HG03457 (cell line): Measurements from ENCODE around the gene UBE2D3.
"Not testable (repeated sequence)": the region's sequence is repeated elsewhere in the genome, so short reads cannot be mapped to it uniquely, and the experiment has no call there.

Experiments
- ATAC-seq: cut with Tn5 transposase; IDR thresholded peaks from one replicate; pipeline ENCODE4 v1.9.1; 2021; ENCODE audit warnings: moderate number of reproducible peaks; ENCODE audit not compliant: unreplicated experiment

Gene UBE2D3

DNA sequence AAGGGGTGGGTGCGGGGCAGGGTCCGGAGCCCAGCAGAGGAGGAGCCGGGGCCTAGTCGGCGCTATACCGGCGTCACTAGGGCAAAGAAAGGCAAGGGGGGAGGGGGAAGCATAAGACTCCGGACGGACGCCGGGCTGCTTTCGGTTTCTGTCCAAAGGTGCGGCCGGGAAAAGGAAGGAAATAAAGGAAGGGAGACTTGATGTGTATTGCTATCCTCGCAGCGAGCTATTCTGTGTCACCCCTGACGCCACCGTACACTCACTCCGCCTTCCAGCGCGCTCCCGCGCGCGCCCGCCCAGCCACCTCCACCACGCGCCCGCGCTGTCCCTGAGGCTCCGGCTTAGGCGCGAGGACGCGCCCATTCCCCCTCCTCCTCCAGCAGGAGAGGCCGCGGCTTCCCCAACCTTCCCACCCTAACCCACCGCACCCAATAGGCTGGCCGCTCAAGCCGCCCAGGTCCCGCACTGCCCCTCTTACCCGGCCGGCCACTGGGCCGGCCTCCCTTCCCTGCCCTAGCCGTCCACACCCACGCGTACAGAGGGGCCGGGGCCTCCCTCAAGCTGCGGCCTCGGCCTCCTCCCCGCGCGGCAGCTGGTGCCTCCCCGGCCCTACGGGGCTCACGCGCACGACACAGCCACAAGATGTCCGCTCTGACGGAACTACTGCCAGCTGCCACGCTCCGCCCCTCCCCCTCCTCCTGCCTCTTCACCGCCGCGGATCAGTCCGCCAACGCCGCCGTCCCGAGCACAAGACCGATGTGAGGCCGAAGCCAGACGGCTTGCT lies at the start of gene UBE2D3:
Gene UBE2D3, minus strand, starts transcription at position 662 of the 784 bp plus-strand sequence. CDS start 1,043 bp downstream, outside the sequence.
- ATAC-seq = peak; percentile 15

DNA sequence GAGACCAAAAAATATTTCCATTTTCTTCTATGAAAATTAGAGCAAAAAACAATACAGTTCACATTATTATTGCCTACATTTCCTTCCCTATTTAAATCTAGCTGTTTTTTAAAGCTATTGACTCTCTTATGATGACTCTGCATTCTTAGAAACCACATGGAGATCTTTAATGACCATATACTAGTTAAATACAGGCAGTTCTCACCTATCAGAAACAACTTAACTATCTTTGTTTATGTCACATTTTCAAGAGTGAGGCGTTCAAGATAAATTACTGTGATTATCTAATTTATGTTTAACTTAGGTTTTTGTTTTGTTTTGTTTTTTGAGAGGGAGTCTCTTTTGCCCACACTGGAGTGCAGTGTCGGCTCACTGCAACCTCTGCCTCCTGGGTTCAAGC lies 44.4 kb upstream of the UBE2D3 start:
- ATAC-seq = no peak

DNA sequence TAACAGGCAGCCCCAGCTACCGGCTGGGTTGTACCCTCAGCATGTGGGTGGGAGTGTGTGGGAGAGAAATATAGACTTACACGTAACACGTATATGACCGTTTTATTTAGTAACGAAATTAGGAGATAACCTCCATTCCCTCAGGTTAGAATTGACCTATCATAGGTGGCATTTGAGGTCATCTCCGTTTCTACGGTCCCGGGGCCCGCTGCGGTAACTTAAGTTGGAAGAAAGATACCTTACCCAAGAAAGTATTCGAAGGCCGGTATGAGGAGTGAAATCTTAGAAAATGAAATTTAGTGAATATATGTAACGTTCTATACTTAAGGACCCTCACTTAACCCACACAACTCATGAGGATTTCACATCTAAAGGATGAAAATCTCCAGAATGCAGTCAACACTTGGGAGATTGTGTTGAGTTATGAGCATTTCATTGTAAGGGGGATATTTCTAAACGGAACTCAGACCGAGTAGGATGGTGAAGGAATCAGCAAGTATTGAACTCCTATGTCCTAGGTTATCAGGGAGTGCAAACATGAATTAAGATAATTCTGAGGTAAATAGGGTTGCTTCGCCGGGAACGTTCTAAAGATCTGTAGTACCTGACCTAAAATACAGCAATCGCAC lies 42.3 kb upstream of the UBE2D3 start:
- peak; percentile 21 for ATAC-seq

DNA sequence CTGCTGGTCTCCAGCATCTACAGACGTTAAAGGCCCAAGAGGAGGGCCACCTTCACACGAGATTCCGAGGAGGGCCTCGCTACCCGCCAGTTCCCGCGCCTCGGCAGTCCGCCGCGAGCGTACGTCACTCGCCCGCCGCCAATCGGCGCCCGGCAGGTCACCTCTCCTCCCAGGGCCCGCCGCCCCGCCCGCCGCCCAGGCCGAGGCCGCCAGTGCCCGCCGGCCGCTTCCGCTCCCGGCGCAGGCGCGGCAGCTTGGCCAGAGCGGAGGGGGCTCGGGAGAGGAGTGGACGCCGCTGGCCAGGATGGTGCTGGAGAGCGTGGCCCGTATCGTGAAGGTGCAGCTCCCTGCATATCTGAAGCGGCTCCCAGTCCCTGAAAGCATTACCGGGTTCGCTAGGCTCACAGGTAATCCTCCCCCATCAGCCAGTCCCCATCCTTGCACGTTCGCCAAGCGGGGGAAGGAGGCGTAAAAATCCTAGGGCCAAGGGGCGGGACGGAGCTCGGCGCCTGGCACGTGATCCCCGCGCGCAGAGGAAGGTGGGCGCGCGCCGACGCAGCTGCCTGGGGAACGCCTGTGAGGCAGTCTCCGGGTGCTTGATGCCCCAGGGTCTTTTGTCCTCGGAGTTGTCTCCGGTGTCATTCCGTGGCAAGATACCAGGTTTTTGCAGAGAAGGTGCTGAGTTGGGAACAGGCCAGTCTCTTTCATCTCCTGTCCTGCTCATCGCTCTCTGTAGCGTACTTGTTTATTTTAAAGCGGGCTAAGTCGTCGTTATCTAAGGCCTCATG lies 41.6 kb upstream of the UBE2D3 start, which contains the start of gene CISD2:
Gene CISD2, plus strand, starts transcription at position 212 of the 788 bp plus-strand sequence. Its CDS starts 93 bp downstream, at position 305.
- ATAC-seq = peak; percentile 88

DNA sequence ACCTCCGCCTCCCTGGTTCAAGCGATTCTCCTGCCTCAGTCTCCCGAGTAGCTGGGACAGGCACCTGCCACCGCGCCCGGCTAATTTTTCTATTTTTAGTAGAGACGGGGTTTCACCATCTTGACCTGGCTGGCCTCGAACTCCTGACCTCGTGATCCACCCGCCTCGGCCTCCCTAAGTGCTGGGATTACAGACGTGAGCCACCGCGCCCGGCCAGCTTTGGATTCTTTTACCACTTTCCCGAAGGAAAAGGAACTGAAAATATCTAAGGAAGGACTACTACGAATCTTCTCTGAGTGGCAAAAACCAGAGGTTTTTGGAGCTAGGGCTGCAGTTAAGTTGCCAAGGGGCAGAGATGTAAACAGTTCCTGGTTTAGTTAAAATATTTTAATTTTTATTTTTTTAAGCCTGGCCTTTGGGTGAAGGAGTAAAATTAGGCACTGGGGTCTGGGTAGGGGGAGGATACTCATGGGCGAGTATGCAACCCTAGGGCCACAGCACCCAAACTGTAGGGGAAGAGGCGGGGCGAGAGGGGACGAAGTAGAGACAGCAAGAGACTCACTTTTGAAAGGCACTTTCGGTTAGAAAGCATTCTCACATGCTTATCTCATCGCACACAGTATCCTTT lies 40.9 kb upstream of the UBE2D3 start:
- no peak for ATAC-seq

DNA sequence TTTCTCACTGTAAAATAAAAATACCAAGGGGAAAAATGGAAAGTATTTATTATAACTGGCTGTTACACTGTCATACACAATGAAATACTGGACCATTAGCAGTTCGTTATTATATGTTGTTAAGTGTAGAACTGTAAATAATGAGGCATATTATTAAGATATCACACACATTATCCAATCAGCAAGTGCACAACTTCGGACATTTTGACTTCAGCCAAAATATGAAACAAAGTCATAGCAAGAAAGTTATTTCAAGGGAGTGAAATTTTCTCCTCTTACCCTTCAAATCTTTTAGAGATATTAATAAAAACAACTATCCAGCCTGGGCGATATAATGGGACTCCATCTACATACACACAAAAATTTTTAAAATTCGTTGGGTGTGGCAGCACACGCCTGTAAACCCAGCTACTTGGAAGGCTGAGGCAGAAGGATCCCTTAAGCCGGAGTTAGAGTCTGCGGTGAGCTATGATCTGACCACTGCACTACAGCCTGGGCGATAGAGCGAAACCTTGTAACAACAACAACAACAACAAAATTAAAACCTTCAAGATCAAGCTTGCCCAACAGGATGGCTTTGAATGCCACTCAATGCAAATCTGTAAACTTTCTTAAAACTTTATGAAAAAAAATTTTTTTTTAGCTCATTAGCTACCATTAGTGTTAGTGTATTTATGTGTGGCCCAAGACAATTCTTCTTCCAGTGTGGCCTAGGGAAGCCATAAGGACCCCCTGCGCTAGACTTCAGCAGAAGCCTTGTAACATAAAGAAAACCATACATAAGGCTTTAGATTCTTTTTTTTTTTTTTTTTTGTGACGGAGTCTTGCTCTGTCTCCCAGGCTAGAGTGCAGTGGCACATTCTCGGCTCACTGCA lies 40.2 kb upstream of the UBE2D3 start:
- ATAC-seq = no peak

DNA sequence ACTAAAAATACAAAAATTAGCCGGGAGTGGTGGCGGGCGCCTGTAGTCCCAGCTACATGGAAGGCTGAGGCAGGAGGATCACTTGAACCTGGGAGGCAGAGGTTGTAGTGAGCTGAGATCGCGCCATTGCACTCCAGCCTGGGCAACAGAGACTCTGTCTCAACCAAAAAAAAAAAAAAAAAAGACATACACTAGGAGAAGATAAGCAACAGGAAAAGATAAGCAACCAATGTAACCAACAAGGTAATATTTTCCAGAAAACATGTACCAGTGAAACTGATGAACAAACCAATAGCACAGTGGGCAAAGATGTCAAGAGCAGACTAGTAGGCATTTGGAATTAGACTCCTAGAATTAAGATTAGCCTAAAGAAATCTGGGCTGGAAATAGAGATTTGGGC lies 38.0 kb upstream of the UBE2D3 start:
- not testable (repeated sequence) for ATAC-seq

DNA sequence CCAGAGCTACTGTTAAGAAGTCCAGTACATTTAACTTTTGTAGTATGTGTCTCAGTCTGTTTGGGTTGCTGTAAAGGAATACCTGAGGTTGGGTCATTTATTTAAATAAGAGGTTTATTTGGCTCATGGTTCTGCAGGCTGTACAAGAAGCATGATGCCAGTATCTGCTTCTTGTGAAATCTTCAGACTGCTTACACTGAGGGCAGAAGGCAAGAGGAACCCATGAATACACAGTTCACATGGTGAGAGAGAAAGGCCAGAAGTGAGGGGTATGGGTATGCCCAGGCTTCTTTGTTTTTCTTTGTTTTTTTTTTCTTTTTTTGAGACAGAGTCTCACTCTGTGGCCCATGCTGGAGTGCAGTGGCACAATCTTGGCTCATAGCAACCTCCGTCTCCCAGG lies 35.4 kb upstream of the UBE2D3 start:
- no peak for ATAC-seq

DNA sequence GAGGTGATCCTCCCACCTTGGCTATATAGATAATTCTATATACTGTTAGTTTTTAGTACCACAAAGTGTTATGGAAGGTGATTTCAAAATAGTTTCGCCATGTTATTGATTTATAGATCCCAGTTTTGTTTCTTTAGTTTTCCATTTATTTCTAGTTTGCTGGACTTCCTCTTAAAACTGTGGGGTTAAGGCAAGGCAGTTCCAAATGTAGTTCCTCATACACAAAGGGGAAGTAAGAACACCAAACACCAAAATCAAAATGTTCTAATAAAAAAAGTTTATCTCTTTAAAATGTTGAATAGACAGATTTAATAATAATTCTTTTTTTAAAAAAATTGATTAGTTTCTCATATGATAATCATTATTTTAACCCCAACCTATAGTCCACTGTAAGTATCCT lies 34.7 kb upstream of the UBE2D3 start:
- no peak for ATAC-seq

DNA sequence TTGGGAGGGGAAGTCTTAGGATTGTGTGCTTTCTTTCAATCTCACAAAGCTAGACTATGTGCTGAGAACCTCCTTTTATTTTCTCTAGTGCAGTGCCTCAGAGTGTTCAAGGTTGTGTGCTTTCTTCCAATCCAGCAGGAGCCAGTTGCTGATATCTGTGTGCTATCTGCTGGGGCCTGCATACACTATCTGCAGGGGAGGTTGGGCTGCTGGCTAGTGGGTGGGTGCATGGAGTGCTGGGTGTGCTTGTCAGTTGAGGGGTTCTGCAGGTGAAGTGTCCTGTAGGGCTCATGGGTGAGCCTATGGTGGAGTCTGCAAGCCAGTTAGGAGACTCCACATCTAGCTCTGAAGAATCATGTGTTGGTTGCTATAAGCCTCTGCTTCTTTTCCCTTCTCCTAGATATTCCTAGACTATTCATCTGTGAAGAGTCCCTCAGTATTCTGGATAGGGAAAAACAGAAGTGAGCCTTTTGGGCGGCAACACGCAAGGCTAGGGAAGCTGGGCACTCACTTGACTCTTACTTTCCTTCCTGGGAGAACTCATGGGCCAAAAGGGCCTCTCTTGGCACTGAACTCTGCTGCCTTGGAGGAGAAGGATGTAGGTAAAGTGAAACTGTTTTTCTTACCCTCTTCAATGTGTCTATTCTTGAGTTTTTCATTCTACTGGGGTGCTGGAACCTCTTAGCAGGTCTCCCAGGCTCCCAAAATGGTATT lies 33.4 kb upstream of the UBE2D3 start:
- ATAC-seq = no peak

DNA sequence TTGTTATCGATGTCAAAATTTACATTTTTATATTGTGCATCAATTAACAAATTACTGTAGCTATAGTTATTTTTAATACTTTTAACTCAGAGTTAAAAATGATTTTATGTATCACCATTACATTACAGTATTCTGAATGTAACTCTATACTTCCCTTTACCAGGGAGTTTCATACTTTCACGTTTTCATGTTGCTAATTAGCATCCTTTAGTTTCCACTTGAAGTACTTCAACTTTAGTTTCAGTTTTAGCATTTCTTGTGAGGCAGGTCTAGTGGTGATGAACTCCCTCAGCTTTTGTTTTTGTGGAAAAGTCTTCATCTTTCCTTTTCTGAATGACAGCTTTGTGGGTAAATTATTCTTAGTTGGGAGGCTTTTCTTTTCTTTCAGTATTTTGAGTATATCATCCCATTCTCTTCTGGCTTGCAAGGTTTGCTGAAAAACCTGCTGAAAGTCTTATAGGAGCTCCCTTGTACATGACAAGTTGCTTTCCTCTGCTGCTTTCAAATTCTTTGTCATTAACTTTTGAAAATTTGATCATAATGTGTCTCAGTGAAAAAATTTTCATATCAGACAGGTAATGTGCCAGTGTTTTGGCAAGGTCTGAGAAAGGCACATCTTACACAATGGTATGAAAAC lies 31.6 kb upstream of the UBE2D3 start:
- ATAC-seq = no peak

DNA sequence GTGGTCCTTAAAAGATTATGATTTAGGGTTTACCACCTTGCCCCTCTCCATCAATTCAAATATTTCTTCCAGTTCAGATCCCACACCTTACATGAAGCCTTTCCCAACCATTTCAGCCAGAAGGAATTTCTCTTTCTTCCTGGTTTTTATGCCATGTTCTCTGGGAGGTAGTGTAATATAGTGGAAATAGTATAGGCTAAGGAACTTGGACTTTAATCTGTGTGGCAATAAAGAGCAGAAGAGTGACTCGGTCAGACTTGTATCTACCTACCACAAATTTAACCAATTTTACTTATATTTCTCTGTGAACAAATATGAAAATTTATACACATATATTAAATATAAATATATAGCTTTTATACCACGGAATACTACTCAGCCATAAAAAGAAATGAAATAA lies 23.0 kb upstream of the UBE2D3 start:
- ATAC-seq = no peak

DNA sequence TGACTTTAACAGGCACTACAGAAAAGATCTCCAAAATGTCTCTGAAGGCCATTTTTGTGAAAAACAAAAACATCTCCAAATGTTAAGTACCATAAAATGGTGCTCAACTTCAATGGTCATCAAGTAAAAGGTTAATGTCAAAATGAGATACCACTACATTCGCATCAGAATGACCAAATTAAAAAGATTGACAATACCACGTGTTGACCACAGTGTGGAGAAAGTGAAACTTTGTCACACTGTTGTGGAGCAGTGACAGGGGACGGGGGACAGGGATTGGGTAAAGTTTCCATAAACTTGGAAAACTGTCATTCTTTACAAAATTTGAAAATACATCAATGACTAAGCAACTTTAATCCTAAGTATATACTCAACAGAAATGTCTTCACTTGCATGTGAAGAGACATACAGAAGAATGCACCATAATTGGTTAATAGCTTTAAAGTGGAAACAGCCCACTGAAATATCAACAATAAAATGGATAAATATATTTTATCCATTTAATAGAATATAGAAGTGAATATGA lies 22.3 kb upstream of the UBE2D3 start:
- no peak for ATAC-seq

DNA sequence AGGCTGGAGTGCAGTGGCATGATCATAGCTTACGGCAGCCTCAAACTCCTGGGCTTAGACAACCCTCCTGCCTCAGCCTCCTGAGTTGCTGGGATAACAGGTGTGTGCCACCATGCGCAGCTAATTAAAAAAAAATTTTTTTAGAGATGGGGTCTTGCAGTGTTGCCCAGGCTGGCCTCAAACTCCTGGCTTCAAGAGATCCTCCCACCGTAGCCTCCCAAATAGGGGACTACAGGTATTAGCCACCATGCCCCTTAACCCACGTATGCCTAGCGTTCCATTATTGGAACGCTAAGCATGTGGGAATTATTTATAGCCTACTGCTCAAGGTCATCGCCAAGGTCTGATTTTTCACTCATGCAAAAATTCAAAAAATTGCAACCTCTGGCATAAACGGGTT lies 20.3 kb upstream of the UBE2D3 start:
- ATAC-seq = no peak

DNA sequence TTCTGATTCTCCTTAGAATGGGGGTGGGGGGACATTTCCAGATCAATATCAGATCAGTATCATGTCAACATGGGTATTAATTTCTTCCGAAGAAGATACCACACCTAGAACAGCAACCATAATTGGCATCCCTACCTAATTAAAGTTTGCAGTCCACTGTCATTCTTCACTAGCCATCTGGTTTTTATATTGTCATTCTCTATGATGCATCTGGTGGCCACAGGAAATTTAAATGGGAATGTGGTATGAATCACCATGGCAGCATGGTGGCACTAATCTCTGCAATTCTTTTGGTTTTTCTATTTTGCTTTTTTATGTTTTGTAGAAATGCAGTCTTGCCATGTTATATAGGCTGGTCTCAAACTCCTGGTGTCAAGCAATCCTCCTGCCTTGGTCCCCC lies 16.6 kb upstream of the UBE2D3 start:
- ATAC-seq = no peak

DNA sequence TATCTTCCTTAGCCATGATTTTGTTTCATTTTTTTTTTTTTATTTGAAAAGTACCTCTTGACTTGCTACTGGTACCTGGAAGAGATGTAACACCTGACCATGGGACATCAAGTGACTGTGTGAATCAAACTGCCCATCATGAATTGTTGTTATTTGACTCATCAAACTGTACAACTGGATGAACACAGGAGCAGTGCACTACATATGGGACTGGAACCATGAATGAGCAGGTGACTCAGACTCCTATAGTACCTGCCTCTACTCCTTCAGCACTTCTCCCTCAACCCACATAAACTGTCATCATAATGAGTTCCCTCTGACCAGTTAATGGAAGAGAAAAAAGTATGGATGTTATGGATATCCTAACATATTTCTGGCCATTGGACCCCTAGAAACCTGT lies 15.9 kb upstream of the UBE2D3 start:
- ATAC-seq = no peak

DNA sequence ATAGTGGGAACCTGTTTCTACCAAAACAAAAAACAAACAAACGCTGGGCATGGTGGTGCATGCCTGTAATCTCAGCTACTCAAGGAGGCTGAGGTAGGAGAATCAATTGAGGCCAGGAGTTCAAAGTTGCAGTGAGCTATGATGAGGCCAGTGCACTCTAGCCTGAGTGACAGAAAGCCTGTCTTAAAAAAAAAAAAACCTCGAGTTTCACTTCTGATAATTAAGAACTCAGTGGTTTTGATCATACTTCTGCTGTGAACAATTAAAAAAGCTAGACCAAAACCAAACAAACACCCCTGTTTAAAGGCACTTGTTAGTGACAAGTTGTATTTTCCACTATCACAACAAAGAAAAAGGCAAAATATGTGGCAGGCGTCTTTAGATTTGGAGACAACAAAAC lies 15.0 kb upstream of the UBE2D3 start:
- ATAC-seq = no peak

DNA sequence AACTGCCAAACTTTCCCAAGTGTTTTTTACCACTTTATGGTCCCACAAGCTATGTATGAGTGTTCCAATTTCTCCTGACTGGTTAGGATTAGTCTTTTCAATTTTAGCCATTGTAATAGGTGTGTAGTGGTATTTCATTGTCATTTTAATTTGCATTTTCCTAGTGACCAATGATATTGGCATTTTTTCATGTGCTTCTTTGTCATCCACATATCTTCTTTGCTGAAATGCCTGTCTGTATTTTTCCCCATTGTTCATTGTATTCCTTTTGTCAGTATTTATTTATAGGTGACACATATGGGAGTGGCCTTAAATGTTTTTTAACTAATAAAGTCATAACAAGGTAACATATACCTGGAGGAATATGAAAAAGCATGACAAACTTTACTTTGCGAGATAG lies 9.2 kb upstream of the UBE2D3 start:
- no peak for ATAC-seq

DNA sequence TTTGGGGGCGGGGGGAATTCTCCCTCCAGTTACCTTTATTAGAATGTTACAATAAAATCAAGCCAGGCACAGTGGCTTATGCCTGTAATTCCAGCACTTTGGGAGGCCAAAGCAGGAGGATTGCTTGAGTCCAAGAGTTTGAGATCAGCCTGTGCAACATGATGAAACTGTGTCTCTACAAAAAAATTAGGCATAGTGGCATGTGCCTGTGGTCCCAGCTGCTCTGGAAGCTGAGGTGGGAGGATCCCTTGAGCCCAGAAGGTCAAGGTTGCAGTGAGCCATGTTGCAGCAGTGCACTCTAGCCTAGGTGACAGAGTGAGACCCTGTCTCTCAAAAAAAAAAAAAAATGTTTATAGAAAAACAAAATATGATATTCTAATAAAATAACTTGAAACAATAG lies 5.3 kb upstream of the UBE2D3 start:
- ATAC-seq = no peak
